ENCODE results near the gene CCBE1. TPM values are rescaled to one million over a fixed set of nuclear protein-coding genes. Genes with fewer than 3 reads are reported as not detected.

CCBE1 gene
- polyA plus RNA-seq, 1 of the 3 experiments (the other 2 are of a cell fraction) = 5.0 TPM

- TF ChIP-seq REST (IDR thresholded peaks at IDR 0.05; ENCODE audit: low read depth, low read length) = no peak
- no peak for TF ChIP-seq EZH2phosphoT487 (IDR thresholded peaks at IDR 0.05; ENCODE audit: borderline replicate concordance, low read depth)
- TF ChIP-seq NRF1 (IDR thresholded peaks at IDR 0.05; ENCODE audit: low read depth, low read length) = no peak
- TF ChIP-seq JUND (IDR thresholded peaks at IDR 0.05) = no peak
These were observed 195.3 kb downstream of the CCBE1 start (continued) for GRCh38 chr18:59501920-59502273.

GRCh38 chr18:59500765-59501164 is 196.5 kb downstream of the CCBE1 start:
- no peaks in the 10 kb centered on the region for H3K79me2 ChIP-seq (ENCODE audit: insufficient read depth)

More at GRCh38 chr18:59500765-59501164, 196.5 kb downstream of the CCBE1 start:
- H3K4me2 ChIP-seq = no peak overlapping the region
- no peak overlapping the region for H3K27ac ChIP-seq (ENCODE audit: low read depth in 2 of 2, low read length in 1 of 2)
- no peaks in the 10 kb centered on the region for H3K36me3 ChIP-seq (replicated peaks in 1 of 2; ENCODE audit: control insufficient read depth in 1 of 2, insufficient read depth in 2 of 2, low read length in 1 of 2)
- no peaks in the 10 kb centered on the region for H3K9me3 ChIP-seq
- H3K9ac ChIP-seq = no peak overlapping the region
- no peaks in the 10 kb centered on the region for H3F3A ChIP-seq (replicated peaks; ENCODE audit: insufficient read depth)
- ChIA-PET POLR2A (no interaction called here), CTCF (no interaction called here)
- DNase-seq = no peak
- no peak overlapping the region for H3K4me3 ChIP-seq (ENCODE audit: low read depth in 2 of 2, low read length in 1 of 2)
- H4K20me1 ChIP-seq (ENCODE audit: insufficient read depth) = no peaks in the 10 kb centered on the region
- no peaks in the 10 kb centered on the region for H3K9me2 ChIP-seq
- TF ChIP-seq NFIC (IDR thresholded peaks at IDR 0.05; ENCODE audit: borderline replicate concordance) = no peak
- no peak for TF ChIP-seq TEAD4 (IDR thresholded peaks at IDR 0.05; ENCODE audit: borderline replicate concordance, insufficient read depth)
- TF ChIP-seq POLR2AphosphoS5 (IDR thresholded peaks at IDR 0.05; ENCODE audit: low read depth, low read length) = no peak
- no peak for TF ChIP-seq IRF3 (IDR thresholded peaks at IDR 0.05; ENCODE audit: low read depth, low read length)
- TF ChIP-seq FOXJ3 (CRISPR knock-in tag; IDR thresholded peaks at IDR 0.05) = no peak
- TF ChIP-seq MEF2A (IDR thresholded peaks at IDR 0.05; ENCODE audit: borderline replicate concordance, low read depth) = no peak
- TF ChIP-seq RCOR1 (IDR thresholded peaks at IDR 0.05; ENCODE audit: low read length) = no peak
- TF ChIP-seq GABPA (IDR thresholded peaks at IDR 0.05; ENCODE audit: low read depth) = no peak
- no peak for TF ChIP-seq YY1 (IDR thresholded peaks at IDR 0.05; ENCODE audit: low read depth)
- TF ChIP-seq RAD21 (IDR thresholded peaks at IDR 0.05; ENCODE audit: low read length) = no peak
- TF ChIP-seq PBX3 (IDR thresholded peaks at IDR 0.05) = no peak
- TF ChIP-seq ELF1 (IDR thresholded peaks at IDR 0.05) = no peak
- H2AFZ ChIP-seq (ENCODE audit: low read depth) = no peak overlapping the region
- H3K4me1 ChIP-seq (ENCODE audit: control insufficient read depth in 1 of 2, insufficient read depth in 2 of 2, low read depth in 1 of 2, low read length in 1 of 2) = peaks cover 7 to 21% of the 10 kb centered on the region in 2 experiments; a peak in 2 of 4 replicates
- H3K27me3 ChIP-seq (ENCODE audit: insufficient read depth) = no peaks in the 10 kb centered on the region
